ENCODE measurements around the gene PWP1.
A peak's percentile ranks its signal among the peaks of the same experiment; 100 is the strongest.

PWP1 gene

GRCh38 chr12:107685360-107686248 is at the start of gene PWP1:
Gene PWP1 (plus strand): TSS chr12:107685799. CDS start chr12:107685900, 101 bp downstream.
- peak within 1 kb of the TSS; percentile 99 for H3K27ac Mint-ChIP-seq
- peak within 1 kb of the TSS; percentile 98 for H3K4me3 Mint-ChIP-seq
- no peaks in the 10 kb centered on the region for H3K27me3 Mint-ChIP-seq
- peaks cover 30% of the 10 kb centered on the region for H3K4me1 Mint-ChIP-seq
- no peaks in the 10 kb centered on the region for H3K9me3 Mint-ChIP-seq
- H3K36me3 Mint-ChIP-seq = peaks cover 16% of the 10 kb centered on the region

- no peaks in the 10 kb centered on the region for H3K9me3 Mint-ChIP-seq
- H3K27me3 Mint-ChIP-seq = no peaks in the 10 kb centered on the region
- no peak overlapping the region for H3K27ac Mint-ChIP-seq
- H3K36me3 Mint-ChIP-seq = peaks cover 24% of the 10 kb centered on the region
- no peaks in the 10 kb centered on the region for H3K4me1 Mint-ChIP-seq
- no peak overlapping the region for H3K4me3 Mint-ChIP-seq
These were observed 44.4 kb upstream of the PWP1 start for GRCh38 chr12:107641154-107641553.

GRCh38 chr12:107642240-107642639 is 43.4 kb upstream of the PWP1 start:
- Mint-ChIP-seq H3K9me3 (no peaks in the 10 kb centered on the region), H3K27me3 (no peaks in the 10 kb centered on the region), H3K27ac (no peak overlapping the region), H3K36me3 (peaks cover 24% of the 10 kb centered on the region), H3K4me3 (no peak overlapping the region), H3K4me1 (no peaks in the 10 kb centered on the region)

- Mint-ChIP-seq H3K4me3 (no peak overlapping the region), H3K27ac (no peak overlapping the region), H3K4me1 (no peaks in the 10 kb centered on the region), H3K36me3 (peaks cover 6% of the 10 kb centered on the region), H3K9me3 (no peaks in the 10 kb centered on the region), H3K27me3 (no peaks in the 10 kb centered on the region)
These were observed 39.8 kb upstream of the PWP1 start for GRCh38 chr12:107645630-107646333.

GRCh38 chr12:107646436-107646835 is 39.2 kb upstream of the PWP1 start:
- Mint-ChIP-seq H3K9me3 (no peaks in the 10 kb centered on the region), H3K27ac (no peak overlapping the region), H3K36me3 (peaks cover 5% of the 10 kb centered on the region), H3K4me1 (no peaks in the 10 kb centered on the region), H3K4me3 (no peak overlapping the region), H3K27me3 (no peaks in the 10 kb centered on the region)

GRCh38 chr12:107649661-107650061 is 35.9 kb upstream of the PWP1 start:
- no peak overlapping the region for H3K4me3 Mint-ChIP-seq
- peaks cover 6% of the 10 kb centered on the region for H3K4me1 Mint-ChIP-seq
- no peaks in the 10 kb centered on the region for H3K36me3 Mint-ChIP-seq
- H3K27me3 Mint-ChIP-seq = no peaks in the 10 kb centered on the region
- H3K27ac Mint-ChIP-seq = no peak overlapping the region
- no peaks in the 10 kb centered on the region for H3K9me3 Mint-ChIP-seq

GRCh38 chr12:107650977-107651376 is 34.6 kb upstream of the PWP1 start:
- no peaks in the 10 kb centered on the region for H3K9me3 Mint-ChIP-seq
- no peak overlapping the region for H3K4me3 Mint-ChIP-seq
- no peaks in the 10 kb centered on the region for H3K36me3 Mint-ChIP-seq
- H3K27me3 Mint-ChIP-seq = no peaks in the 10 kb centered on the region
- peaks cover 6% of the 10 kb centered on the region for H3K4me1 Mint-ChIP-seq
- no peak overlapping the region for H3K27ac Mint-ChIP-seq

- Mint-ChIP-seq H3K9me3 (no peaks in the 10 kb centered on the region), H3K4me1 (peaks cover 6% of the 10 kb centered on the region), H3K4me3 (no peak overlapping the region), H3K27ac (no peak overlapping the region), H3K36me3 (no peaks in the 10 kb centered on the region), H3K27me3 (no peaks in the 10 kb centered on the region)
These were observed 33.8 kb upstream of the PWP1 start for GRCh38 chr12:107651571-107652449.

GRCh38 chr12:107653519-107653918 is 32.1 kb upstream of the PWP1 start:
- H3K4me1 Mint-ChIP-seq = peaks cover 6% of the 10 kb centered on the region
- H3K4me3 Mint-ChIP-seq = no peak overlapping the region
- H3K27ac Mint-ChIP-seq = peak overlapping the region; percentile 47
- H3K27me3 Mint-ChIP-seq = no peaks in the 10 kb centered on the region
- H3K9me3 Mint-ChIP-seq = no peaks in the 10 kb centered on the region
- peaks cover 3% of the 10 kb centered on the region for H3K36me3 Mint-ChIP-seq

- H3K4me3 Mint-ChIP-seq = no peak overlapping the region
- no peak overlapping the region for H3K27ac Mint-ChIP-seq
- H3K4me1 Mint-ChIP-seq = peaks cover 6% of the 10 kb centered on the region
- no peaks in the 10 kb centered on the region for H3K27me3 Mint-ChIP-seq
- no peaks in the 10 kb centered on the region for H3K9me3 Mint-ChIP-seq
- H3K36me3 Mint-ChIP-seq = peaks cover 3% of the 10 kb centered on the region
These were observed 30.7 kb upstream of the PWP1 start for GRCh38 chr12:107654873-107655272.

GRCh38 chr12:107655281-107656065 is 30.1 kb upstream of the PWP1 start:
- Mint-ChIP-seq H3K27me3 (no peaks in the 10 kb centered on the region), H3K27ac (no peak overlapping the region), H3K4me1 (peaks cover 6% of the 10 kb centered on the region), H3K4me3 (no peak overlapping the region), H3K9me3 (no peaks in the 10 kb centered on the region), H3K36me3 (peaks cover 3% of the 10 kb centered on the region)

- Mint-ChIP-seq H3K4me3 (no peak overlapping the region), H3K4me1 (peaks cover 6% of the 10 kb centered on the region), H3K27me3 (no peaks in the 10 kb centered on the region), H3K27ac (no peak overlapping the region), H3K36me3 (peaks cover 3% of the 10 kb centered on the region), H3K9me3 (no peaks in the 10 kb centered on the region)
These were observed 29.3 kb upstream of the PWP1 start for GRCh38 chr12:107656302-107656701.

GRCh38 chr12:107657133-107657532 is 28.5 kb upstream of the PWP1 start:
- no peaks in the 10 kb centered on the region for H3K9me3 Mint-ChIP-seq
- peaks cover 6% of the 10 kb centered on the region for H3K4me1 Mint-ChIP-seq
- no peak overlapping the region for H3K27ac Mint-ChIP-seq
- H3K27me3 Mint-ChIP-seq = no peaks in the 10 kb centered on the region
- peaks cover 3% of the 10 kb centered on the region for H3K36me3 Mint-ChIP-seq
- H3K4me3 Mint-ChIP-seq = no peak overlapping the region

GRCh38 chr12:107657621-107658020 is 28.0 kb upstream of the PWP1 start:
- peaks cover 11% of the 10 kb centered on the region for H3K4me1 Mint-ChIP-seq
- peaks cover 3% of the 10 kb centered on the region for H3K36me3 Mint-ChIP-seq
- no peak overlapping the region for H3K4me3 Mint-ChIP-seq
- H3K27me3 Mint-ChIP-seq = no peaks in the 10 kb centered on the region
- H3K9me3 Mint-ChIP-seq = no peaks in the 10 kb centered on the region
- no peak overlapping the region for H3K27ac Mint-ChIP-seq

GRCh38 chr12:107660235-107660634 is 25.4 kb upstream of the PWP1 start:
- no peak overlapping the region for H3K4me3 Mint-ChIP-seq
- H3K27ac Mint-ChIP-seq = no peak overlapping the region
- no peaks in the 10 kb centered on the region for H3K9me3 Mint-ChIP-seq
- H3K4me1 Mint-ChIP-seq = peaks cover 16% of the 10 kb centered on the region
- peaks cover 3% of the 10 kb centered on the region for H3K36me3 Mint-ChIP-seq
- H3K27me3 Mint-ChIP-seq = no peaks in the 10 kb centered on the region
